ENCODE data around the gene PPFIBP1.
"Not testable (repeated sequence)": the region's sequence is repeated elsewhere in the genome, so short reads cannot be mapped to it uniquely, and the experiment has no call there.

PPFIBP1 gene

GRCh38 chr12:27631365-27631764 lies 107.4 kb downstream of the PPFIBP1 start:
- no peaks in the 10 kb centered on the region for H3K36me3 ChIP-seq
- H3K9me3 ChIP-seq, result no peaks in the 10 kb centered on the region
- TF ChIP-seq CTCF (IDR thresholded peaks at IDR 0.05), result no peak
- no peaks in the 10 kb centered on the region for H3K27me3 ChIP-seq
- H3K4me1 ChIP-seq, result peaks cover 0 to 50% (median 18%) of the 10 kb centered on the region in 4 donors
- no peak for DNase-seq
- intact Hi-C loops (cut with DNase I; ENCODE audit: low total_unique reads), result no loop called here
- no peak overlapping the region for H3K4me3 ChIP-seq
- no peak overlapping the region for H3K27ac ChIP-seq

- no peaks in the 10 kb centered on the region for H3K27me3 ChIP-seq
- no peak for DNase-seq
- no peaks in the 10 kb centered on the region for H3K36me3 ChIP-seq
- TF ChIP-seq CTCF (IDR thresholded peaks at IDR 0.05), result no peak
- H3K27ac ChIP-seq, result peak overlapping the region in 1 of 2 donors; percentile 13
- peaks cover 0 to 44% (median 16%) of the 10 kb centered on the region in 4 donors for H3K4me1 ChIP-seq
- H3K4me3 ChIP-seq, result no peak overlapping the region
- no peaks in the 10 kb centered on the region for H3K9me3 ChIP-seq
- intact Hi-C loops (cut with DNase I; ENCODE audit: low total_unique reads), result no loop called here
Observed at GRCh38 chr12:27631813-27632491, 107.9 kb downstream of the PPFIBP1 start.

- peak; percentile 67 to 78 for TF ChIP-seq CTCF (IDR thresholded peaks at IDR 0.05)
- no peaks in the 10 kb centered on the region for H3K27me3 ChIP-seq
- H3K27ac ChIP-seq, result no peak overlapping the region
- no peak overlapping the region for H3K4me3 ChIP-seq
- no peaks in the 10 kb centered on the region for H3K9me3 ChIP-seq
- H3K36me3 ChIP-seq, result no peaks in the 10 kb centered on the region
- DNase-seq, result no peak
- intact Hi-C loops (cut with DNase I; ENCODE audit: low total_unique reads), result loop anchor here (5.0 kb wide), 1 partner anchor 198 kb away; no protein-coding TSS in a partner anchor
- H3K4me1 ChIP-seq, result peaks cover 0 to 25% (median 5%) of the 10 kb centered on the region in 4 donors
Observed at GRCh38 chr12:27635349-27635972, 111.5 kb downstream of the PPFIBP1 start.

- intact Hi-C loops (cut with DNase I; ENCODE audit: low total_unique reads), result loop anchor here (5.0 kb wide), 1 partner anchor 199 kb away; no protein-coding TSS in a partner anchor
- DNase-seq, H3K9me3 ChIP-seq, H3K4me3 ChIP-seq, H3K36me3 ChIP-seq, H3K27ac ChIP-seq, H3K27me3 ChIP-seq: not testable (repeated sequence)
- H3K4me1 ChIP-seq, result peaks cover 0 to 25% (median 5%) of the 10 kb centered on the region in 4 donors
Observed at GRCh38 chr12:27636569-27636968, 112.6 kb downstream of the PPFIBP1 start.

- Histone ChIP-seq H3K4me1 (peaks cover 0 to 16% (median 1%) of the 10 kb centered on the region in 4 donors), H3K36me3 (no peaks in the 10 kb centered on the region), H3K9me3 (no peaks in the 10 kb centered on the region), H3K27me3 (no peaks in the 10 kb centered on the region), H3K27ac (no peak overlapping the region), H3K4me3 (no peak overlapping the region)
- no peak for TF ChIP-seq CTCF (IDR thresholded peaks at IDR 0.05)
- intact Hi-C loops (cut with DNase I; ENCODE audit: low total_unique reads), result loop anchor here (5.0 kb wide), 1 partner anchor 200 kb away; no protein-coding TSS in a partner anchor
- DNase-seq, result no peak
Observed at GRCh38 chr12:27637524-27637923, 113.5 kb downstream of the PPFIBP1 start.

- H3K27me3 ChIP-seq, result no peaks in the 10 kb centered on the region
- no peak overlapping the region for H3K4me3 ChIP-seq
- TF ChIP-seq CTCF (IDR thresholded peaks at IDR 0.05), result no peak
- H3K4me1 ChIP-seq, result peaks cover 0 to 13% (median 1%) of the 10 kb centered on the region in 4 donors
- no peak overlapping the region for H3K27ac ChIP-seq
- intact Hi-C loops (cut with DNase I; ENCODE audit: low total_unique reads), result loop anchor here (5.0 kb wide), 1 partner anchor 202 kb away; no protein-coding TSS in a partner anchor
- no peaks in the 10 kb centered on the region for H3K9me3 ChIP-seq
- no peaks in the 10 kb centered on the region for H3K36me3 ChIP-seq
- no peak for DNase-seq
Observed at GRCh38 chr12:27639265-27639664, 115.3 kb downstream of the PPFIBP1 start.

- H3K27ac ChIP-seq; DNase-seq; intact Hi-C loops (cut with DNase I; ENCODE audit: low total_unique reads); H3K4me1 ChIP-seq; H3K9me3 ChIP-seq; H3K4me3 ChIP-seq; H3K27me3 ChIP-seq; H3K36me3 ChIP-seq: not testable (repeated sequence)
Observed at GRCh38 chr12:27640566-27641200, 116.7 kb downstream of the PPFIBP1 start.

GRCh38 chr12:27642361-27642760 lies 118.4 kb downstream of the PPFIBP1 start:
- H3K4me1 ChIP-seq; H3K27ac ChIP-seq; DNase-seq; H3K27me3 ChIP-seq; H3K4me3 ChIP-seq; intact Hi-C loops (cut with DNase I; ENCODE audit: low total_unique reads); H3K9me3 ChIP-seq: not testable (repeated sequence)
- H3K36me3 ChIP-seq, result peaks cover 0 to 11% (median 4%) of the 10 kb centered on the region in 3 donors
